Common myeloid progenitor, CD34-positive (primary cell): ENCODE measurements around the gene EGFL7.

Source experiments
- CTCF ChIA-PET: fragments of 350-600 bp; sonication (Branson Sonifier 250); formaldehyde crosslinking; loops from one replicate; lab custom pipeline; 2021; ENCODE audit warnings: antibody characterized with exemption; lab: Charles Lee
- POLR2A ChIA-PET: fragments of 350-600 bp; sonication (Branson Sonifier 250); formaldehyde crosslinking; loops from one replicate; lab custom pipeline; 2021; ENCODE audit warnings: antibody characterized with exemption; lab: Charles Lee
- DNase-seq, 3 donors: peaks; one replicate each; pipeline versions ENCODE4 v3.0.0 to v3.0.0-alpha.2; 2013
- H3K27ac ChIP-seq, 2 experiments: 1 replicate in 1 of 2; 2 replicates in 1 of 2; pipeline ENCODE4 v1.7.0; 2013; ENCODE audit warnings: inconsistent platforms in 2 of 2, low read length in 2 of 2, mild to moderate bottlenecking in 2 of 2, low read depth in 1 of 2, moderate library complexity in 1 of 2; ENCODE audit not compliant: severe bottlenecking in 2 of 2, insufficient read depth in 1 of 2, poor library complexity in 1 of 2
- H3K27me3 ChIP-seq, 5 experiments: replicated peaks in 2 of 5; 1 replicate in 3 of 5; 2 replicates in 2 of 5; pipeline versions ENCODE4 v1.6.1 to v1.7.0; 2013; ENCODE audit warnings: low read length in 4 of 5, mild to moderate bottlenecking in 2 of 5, moderate library complexity in 2 of 5, inconsistent platforms in 1 of 5; ENCODE audit not compliant: insufficient read depth in 5 of 5, control insufficient read depth in 4 of 5
- H3K36me3 ChIP-seq, 4 experiments: 1 replicate in 2 of 4; 2 replicates in 2 of 4; pipeline versions ENCODE4 v1.6.1 to v1.7.0; 2013; ENCODE audit warnings: low read length in 3 of 4, control low read depth in 1 of 4, mild to moderate bottlenecking in 1 of 4; ENCODE audit not compliant: control insufficient read depth in 4 of 4, insufficient read depth in 4 of 4
- H3K4me1 ChIP-seq, 4 experiments: 1 replicate in 3 of 4; 2 replicates in 1 of 4; pipeline versions ENCODE4 v1.6.1 to v1.7.1; 2013; ENCODE audit warnings: low read length in 3 of 4, mild to moderate bottlenecking in 3 of 4, control low read depth in 1 of 4, inconsistent platforms in 1 of 4, moderate library complexity in 1 of 4; ENCODE audit not compliant: control insufficient read depth in 4 of 4, insufficient read depth in 4 of 4; ENCODE audit errors: control extremely low read depth in 1 of 4
- H3K4me3 ChIP-seq, 7 experiments: 1 replicate in 4 of 7; 2 replicates in 3 of 7; pipeline versions ENCODE4 v1.5.1 to v1.7.0; 2013; ENCODE audit warnings: mild to moderate bottlenecking in 7 of 7, low read length in 6 of 7, moderate library complexity in 6 of 7, inconsistent platforms in 2 of 7, low read depth in 2 of 7, control low read depth in 1 of 7; ENCODE audit not compliant: insufficient read depth in 4 of 7, control insufficient read depth in 1 of 7; ENCODE audit errors: extremely low read depth in 1 of 7
- H3K9me3 ChIP-seq, 5 experiments: 1 replicate in 4 of 5; 2 replicates in 1 of 5; pipeline versions ENCODE4 v1.6.1 to v1.7.1; 2013; ENCODE audit warnings: low read length in 4 of 5, mild to moderate bottlenecking in 2 of 5, inconsistent platforms in 1 of 5, low read depth in 1 of 5, moderate library complexity in 1 of 5; ENCODE audit not compliant: control insufficient read depth in 4 of 5, insufficient read depth in 2 of 5; ENCODE audit errors: control extremely low read depth in 1 of 5
- WGBS: methylation state at CpG from one replicate; pipeline ENCODE4 v1.1.5; 2013; ENCODE audit not compliant: insufficient coverage; 5-methylcytosine and 5-hydroxymethylcytosine counted together

The EGFL7 gene

GRCh38 chr9:136689108-136689460 is 26.4 kb downstream of the EGFL7 start:
- DNase-seq = no peak
- Histone ChIP-seq H3K36me3 (peaks cover 0 to 11% (median 2%) of the 10 kb centered on the region in 4 experiments), H3K4me3 (no peak overlapping the region), H3K27me3 (no peaks in the 10 kb centered on the region), H3K4me1 (peaks cover 0 to 36% (median 34%) of the 10 kb centered on the region in 4 experiments), H3K9me3 (no peaks in the 10 kb centered on the region), H3K27ac (no peak overlapping the region)
- POLR2A ChIA-PET = interaction anchor here (0.8 kb wide), 1 partner anchor 33 kb away, joined by 4 read pairs; no protein-coding TSS in a partner anchor
- 87% methylated on average over 7 of the region's 7 CpGs for WGBS
- CTCF ChIA-PET = interaction anchor here (0.8 to 4.9 kb wide), 10 partner anchors 11 to 38 kb away, joined by 3 to 22 read pairs (median 6); no protein-coding TSS in a partner anchor

- Histone ChIP-seq H3K36me3 (no peaks in the 10 kb centered on the region), H3K4me3 (no peak overlapping the region), H3K9me3 (no peaks in the 10 kb centered on the region), H3K27ac (no peak overlapping the region), H3K4me1 (peaks cover 0 to 35% (median 28%) of the 10 kb centered on the region in 4 experiments), H3K27me3 (no peaks in the 10 kb centered on the region)
- POLR2A ChIA-PET = interaction anchor here (0.5 to 1.4 kb wide), 2 partner anchors 11 to 19 kb away, joined by 3 to 4 read pairs; no protein-coding TSS in a partner anchor
- CTCF ChIA-PET = interaction anchor here (0.9 to 4.9 kb wide), 9 partner anchors 10 to 62 kb away, joined by 3 to 22 read pairs (median 3); no protein-coding TSS in a partner anchor
- 98% methylated on average over 25 of the region's 25 CpGs for WGBS
- DNase-seq = no peak
Measured at GRCh38 chr9:136690104-136690805, 27.5 kb downstream of the EGFL7 start.

GRCh38 chr9:136690806-136691261 is 28.1 kb downstream of the EGFL7 start:
- H3K4me1 ChIP-seq = peaks cover 0 to 35% (median 23%) of the 10 kb centered on the region in 4 experiments
- no peak overlapping the region for H3K27ac ChIP-seq

GRCh38 chr9:136691316-136692184 is 28.8 kb downstream of the EGFL7 start:
- Histone ChIP-seq H3K4me1 (peaks cover 0 to 35% (median 20%) of the 10 kb centered on the region in 4 experiments), H3K9me3 (no peaks in the 10 kb centered on the region), H3K27ac (no peak overlapping the region), H3K27me3 (no peaks in the 10 kb centered on the region), H3K4me3 (no peak overlapping the region), H3K36me3 (no peaks in the 10 kb centered on the region)
- no peak for DNase-seq
- ChIA-PET POLR2A (interaction anchor here (1.4 kb wide), 1 partner anchor 20 kb away, joined by 4 read pairs; no protein-coding TSS in a partner anchor), CTCF (interaction anchor here (0.9 to 4.9 kb wide), 8 partner anchors 9 to 228 kb away, joined by 3 to 22 read pairs (median 4); no protein-coding TSS in a partner anchor)
- WGBS = 97% methylated on average over 23 of the region's 29 CpGs

More at GRCh38 chr9:136690806-136691261, 28.1 kb downstream of the EGFL7 start:
- DNase-seq = no peak
- CTCF ChIA-PET = interaction anchor here (0.9 to 4.9 kb wide), 9 partner anchors 8 to 228 kb away, joined by 3 to 22 read pairs (median 5); no protein-coding TSS in a partner anchor
- POLR2A ChIA-PET = interaction anchor here (0.5 to 1.4 kb wide), 2 partner anchors 10 to 20 kb away, joined by 3 to 4 read pairs; no protein-coding TSS in a partner anchor
- Histone ChIP-seq H3K36me3 (no peaks in the 10 kb centered on the region), H3K4me3 (no peak overlapping the region), H3K9me3 (no peaks in the 10 kb centered on the region), H3K27me3 (no peaks in the 10 kb centered on the region)
- 91% methylated on average over 10 of the region's 15 CpGs for WGBS

- ChIA-PET POLR2A (no interaction called here), CTCF (interaction anchor here (1.1 to 4.9 kb wide), 8 partner anchors 8 to 207 kb away, joined by 4 to 22 read pairs (median 6); no protein-coding TSS in a partner anchor)
- H3K4me3 ChIP-seq = no peak overlapping the region
- H3K36me3 ChIP-seq = no peaks in the 10 kb centered on the region
- WGBS = 97% methylated on average over 32 of the region's 46 CpGs
- no peak overlapping the region for H3K27ac ChIP-seq
- no peaks in the 10 kb centered on the region for H3K9me3 ChIP-seq
- no peak for DNase-seq
- H3K4me1 ChIP-seq = peaks cover 0 to 36% (median 23%) of the 10 kb centered on the region in 4 experiments
- H3K27me3 ChIP-seq = no peaks in the 10 kb centered on the region
Measured at GRCh38 chr9:136692185-136693134, 29.7 kb downstream of the EGFL7 start.

GRCh38 chr9:136693135-136693489 is 30.4 kb downstream of the EGFL7 start:
- CTCF ChIA-PET = interaction anchor here (1.0 to 3.0 kb wide), 7 partner anchors 10 to 208 kb away, joined by 4 to 19 read pairs (median 5); no protein-coding TSS in a partner anchor
- no peak overlapping the region for H3K27ac ChIP-seq
- no peaks in the 10 kb centered on the region for H3K9me3 ChIP-seq
- no peak overlapping the region for H3K4me3 ChIP-seq
- peaks cover 0 to 36% (median 23%) of the 10 kb centered on the region in 4 experiments for H3K4me1 ChIP-seq
- POLR2A ChIA-PET = no interaction called here
- DNase-seq = no peak
- WGBS = 98% methylated on average over 8 of the region's 14 CpGs
- H3K36me3 ChIP-seq = no peaks in the 10 kb centered on the region
- no peaks in the 10 kb centered on the region for H3K27me3 ChIP-seq
